ENCODE results near the gene GLE1.

Gene GLE1

GRCh38 chr9:128481561-128481960 is 23.0 kb upstream of the GLE1 start:
- Histone ChIP-seq H4K91ac (ENCODE audit: low read length) (no peak overlapping the region), H3K4ac (ENCODE audit: low read depth in 1 of 2, low read length in 2 of 2) (no peak overlapping the region), H3K9ac (ENCODE audit: low read length) (no peak overlapping the region), H3K4me2 (ENCODE audit: low read length, poor library complexity, severe bottlenecking) (no peak overlapping the region), H2BK15ac (ENCODE audit: low read depth, poor library complexity, severe bottlenecking) (no peak overlapping the region), H3K18ac (ENCODE audit: low read depth in 1 of 2, low read length in 2 of 2) (no peak overlapping the region), H3K27ac (ENCODE audit: low read length, poor library complexity, severe bottlenecking) (no peak overlapping the region), H4K8ac (ENCODE audit: low read length) (no peak overlapping the region), H3K79me1 (replicated peaks; ENCODE audit: low read length, poor library complexity, severe bottlenecking) (peaks cover 4% of the 10 kb centered on the region), H3K9me3 (ENCODE audit: control insufficient read depth, low read length) (no peaks in the 10 kb centered on the region), H2BK5ac (ENCODE audit: low read depth, low read length, poor library complexity, severe bottlenecking) (no peak overlapping the region), H2AFZ (ENCODE audit: low read depth, low read length) (no peak overlapping the region), H2BK12ac (ENCODE audit: low read length in 2 of 2) (no peak overlapping the region), H3K4me1 (ENCODE audit: control insufficient read depth, insufficient read depth, low read depth, low read length) (no peaks in the 10 kb centered on the region), H2BK120ac (ENCODE audit: low read depth, low read length) (no peak overlapping the region), H3K36me3 (ENCODE audit: control insufficient read depth in 1 of 2, insufficient read depth in 2 of 2, low read depth in 1 of 2, low read length in 2 of 2) (peaks cover 59 to 63% of the 10 kb centered on the region in 2 experiments), H3K4me3 (ENCODE audit: insufficient read depth in 1 of 2, low read depth in 1 of 2, low read length in 2 of 2) (no peak overlapping the region), H3K23ac (ENCODE audit: low read length in 2 of 2) (no peak overlapping the region), H2AK5ac (ENCODE audit: low read length, severe bottlenecking) (no peak overlapping the region), H3K14ac (ENCODE audit: low read length in 2 of 2) (no peak overlapping the region), H3K27me3 (ENCODE audit: control insufficient read depth in 1 of 2, insufficient read depth in 1 of 2, low read length in 2 of 2) (no peaks in the 10 kb centered on the region)
- no peak for DNase-seq
- WGBS = 96% methylated on average over 9 of the region's 10 CpGs

- H4K8ac ChIP-seq (ENCODE audit: low read length) = no peak overlapping the region
- WGBS = 96% methylated on average over 6 of the region's 7 CpGs
- no peak overlapping the region for H3K4me2 ChIP-seq (ENCODE audit: low read length, poor library complexity, severe bottlenecking)
- H3K18ac ChIP-seq (ENCODE audit: low read depth in 1 of 2, low read length in 2 of 2) = no peak overlapping the region
- H4K91ac ChIP-seq (ENCODE audit: low read length) = no peak overlapping the region
- H3K23ac ChIP-seq (ENCODE audit: low read length in 2 of 2) = no peak overlapping the region
- no peak overlapping the region for H3K14ac ChIP-seq (ENCODE audit: low read length in 2 of 2)
- no peak overlapping the region for H2BK15ac ChIP-seq (ENCODE audit: low read depth, poor library complexity, severe bottlenecking)
- peaks cover 4% of the 10 kb centered on the region for H3K79me1 ChIP-seq (replicated peaks; ENCODE audit: low read length, poor library complexity, severe bottlenecking)
- H3K4me1 ChIP-seq (ENCODE audit: control insufficient read depth, insufficient read depth, low read depth, low read length) = no peaks in the 10 kb centered on the region
- DNase-seq = no peak
- peaks cover 65 to 69% of the 10 kb centered on the region in 2 experiments for H3K36me3 ChIP-seq (ENCODE audit: control insufficient read depth in 1 of 2, insufficient read depth in 2 of 2, low read depth in 1 of 2, low read length in 2 of 2)
- no peak overlapping the region for H2AK5ac ChIP-seq (ENCODE audit: low read length, severe bottlenecking)
- no peaks in the 10 kb centered on the region for H3K27me3 ChIP-seq (ENCODE audit: control insufficient read depth in 1 of 2, insufficient read depth in 1 of 2, low read length in 2 of 2)
- no peak overlapping the region for H3K27ac ChIP-seq (ENCODE audit: low read length, poor library complexity, severe bottlenecking)
- H3K4ac ChIP-seq (ENCODE audit: low read depth in 1 of 2, low read length in 2 of 2) = no peak overlapping the region
- H2BK120ac ChIP-seq (ENCODE audit: low read depth, low read length) = no peak overlapping the region
- H2BK5ac ChIP-seq (ENCODE audit: low read depth, low read length, poor library complexity, severe bottlenecking) = no peak overlapping the region
- no peak overlapping the region for H3K4me3 ChIP-seq (ENCODE audit: insufficient read depth in 1 of 2, low read depth in 1 of 2, low read length in 2 of 2)
- no peak overlapping the region for H3K9ac ChIP-seq (ENCODE audit: low read length)
- no peak overlapping the region for H2BK12ac ChIP-seq (ENCODE audit: low read length in 2 of 2)
- H2AFZ ChIP-seq (ENCODE audit: low read depth, low read length) = no peak overlapping the region
- H3K9me3 ChIP-seq (ENCODE audit: control insufficient read depth, low read length) = no peaks in the 10 kb centered on the region
These were observed 22.3 kb upstream of the GLE1 start for GRCh38 chr9:128482186-128482585.

GRCh38 chr9:128484686-128485413 is 19.7 kb upstream of the GLE1 start:
- Histone ChIP-seq H3K9me3 (ENCODE audit: control insufficient read depth, low read length) (no peaks in the 10 kb centered on the region), H3K18ac (ENCODE audit: low read depth in 1 of 2, low read length in 2 of 2) (no peak overlapping the region)

GRCh38 chr9:128485414-128485855 is 19.1 kb upstream of the GLE1 start:
- H3K4me1 ChIP-seq (ENCODE audit: control insufficient read depth, insufficient read depth, low read depth, low read length) = no peaks in the 10 kb centered on the region
- H3K18ac ChIP-seq (ENCODE audit: low read depth in 1 of 2, low read length in 2 of 2) = no peak overlapping the region
- peaks cover 58 to 79% of the 10 kb centered on the region in 2 experiments for H3K36me3 ChIP-seq (ENCODE audit: control insufficient read depth in 1 of 2, insufficient read depth in 2 of 2, low read depth in 1 of 2, low read length in 2 of 2)
- WGBS = 83% methylated on average over 7 of the region's 7 CpGs
- no peak overlapping the region for H2AFZ ChIP-seq (ENCODE audit: low read depth, low read length)
- H3K9me3 ChIP-seq (ENCODE audit: control insufficient read depth, low read length) = no peaks in the 10 kb centered on the region
- no peak overlapping the region for H2BK15ac ChIP-seq (ENCODE audit: low read depth, poor library complexity, severe bottlenecking)
- H3K14ac ChIP-seq (ENCODE audit: low read length in 2 of 2) = no peak overlapping the region
- no peak overlapping the region for H4K91ac ChIP-seq (ENCODE audit: low read length)
- no peak overlapping the region for H3K27ac ChIP-seq (ENCODE audit: low read length, poor library complexity, severe bottlenecking)
- H3K4me2 ChIP-seq (ENCODE audit: low read length, poor library complexity, severe bottlenecking) = no peak overlapping the region
- no peak overlapping the region for H2AK5ac ChIP-seq (ENCODE audit: low read length, severe bottlenecking)
- DNase-seq = no peak
- no peak overlapping the region for H2BK12ac ChIP-seq (ENCODE audit: low read length in 2 of 2)
- no peak overlapping the region for H3K23ac ChIP-seq (ENCODE audit: low read length in 2 of 2)
- no peak overlapping the region for H2BK120ac ChIP-seq (ENCODE audit: low read depth, low read length)
- H3K79me1 ChIP-seq (replicated peaks; ENCODE audit: low read length, poor library complexity, severe bottlenecking) = peaks cover 2% of the 10 kb centered on the region
- H3K9ac ChIP-seq (ENCODE audit: low read length) = no peak overlapping the region
- H3K4ac ChIP-seq (ENCODE audit: low read depth in 1 of 2, low read length in 2 of 2) = no peak overlapping the region
- H3K4me3 ChIP-seq (ENCODE audit: insufficient read depth in 1 of 2, low read depth in 1 of 2, low read length in 2 of 2) = no peak overlapping the region
- no peak overlapping the region for H2BK5ac ChIP-seq (ENCODE audit: low read depth, low read length, poor library complexity, severe bottlenecking)
- no peaks in the 10 kb centered on the region for H3K27me3 ChIP-seq (ENCODE audit: control insufficient read depth in 1 of 2, insufficient read depth in 1 of 2, low read length in 2 of 2)
- H4K8ac ChIP-seq (ENCODE audit: low read length) = no peak overlapping the region

More at GRCh38 chr9:128484686-128485413, 19.7 kb upstream of the GLE1 start:
- Histone ChIP-seq H3K27me3 (ENCODE audit: control insufficient read depth in 1 of 2, insufficient read depth in 1 of 2, low read length in 2 of 2) (no peaks in the 10 kb centered on the region), H3K14ac (ENCODE audit: low read length in 2 of 2) (no peak overlapping the region), H4K91ac (ENCODE audit: low read length) (no peak overlapping the region), H2BK5ac (ENCODE audit: low read depth, low read length, poor library complexity, severe bottlenecking) (no peak overlapping the region), H3K36me3 (ENCODE audit: control insufficient read depth in 1 of 2, insufficient read depth in 2 of 2, low read depth in 1 of 2, low read length in 2 of 2) (peaks cover 58 to 76% of the 10 kb centered on the region in 2 experiments), H2BK15ac (ENCODE audit: low read depth, poor library complexity, severe bottlenecking) (no peak overlapping the region), H3K4me1 (ENCODE audit: control insufficient read depth, insufficient read depth, low read depth, low read length) (no peaks in the 10 kb centered on the region), H3K23ac (ENCODE audit: low read length in 2 of 2) (no peak overlapping the region), H3K79me1 (replicated peaks; ENCODE audit: low read length, poor library complexity, severe bottlenecking) (peaks cover 2% of the 10 kb centered on the region), H3K9ac (ENCODE audit: low read length) (no peak overlapping the region), H3K4me3 (ENCODE audit: insufficient read depth in 1 of 2, low read depth in 1 of 2, low read length in 2 of 2) (no peak overlapping the region), H2BK120ac (ENCODE audit: low read depth, low read length) (no peak overlapping the region), H2AFZ (ENCODE audit: low read depth, low read length) (no peak overlapping the region), H3K4ac (ENCODE audit: low read depth in 1 of 2, low read length in 2 of 2) (no peak overlapping the region), H4K8ac (ENCODE audit: low read length) (no peak overlapping the region), H3K27ac (ENCODE audit: low read length, poor library complexity, severe bottlenecking) (no peak overlapping the region), H2BK12ac (ENCODE audit: low read length in 2 of 2) (no peak overlapping the region), H3K4me2 (ENCODE audit: low read length, poor library complexity, severe bottlenecking) (no peak overlapping the region), H2AK5ac (ENCODE audit: low read length, severe bottlenecking) (no peak overlapping the region)
- WGBS = 97% methylated on average over 17 of the region's 17 CpGs
- no peak for DNase-seq

Data from mesenchymal stem cell (in vitro differentiated cells and primary cell).